HCT116 (cell line): ENCODE measurements around the gene ADCY10. TPM values are rescaled to one million over a fixed set of nuclear protein-coding genes. Genes with fewer than 3 reads are reported as not detected.

Experiments
- ATAC-seq: fragments of 200-7000 bp; cut with Tn5 transposase; 2 replicates; pipeline ENCODE4 v1.9.1; 2020; ENCODE audit warnings: mild to moderate bottlenecking, moderate library complexity
- BruUV-seq: library from RNA; stranded (reverse); fragments of 400-500 nt; replicated peaks from 2 replicates; lab custom pipeline; 2021; lab: Mats Ljungman, UMichigan
- CTCF ChIA-PET: fragments of 300-600 bp; sonication (Branson Sonifier 250); formaldehyde crosslinking; loops from one replicate; lab custom pipeline; 2021; ENCODE audit warnings: antibody characterized with exemption; lab: Charles Lee
- POLR2A ChIA-PET: fragments of 300-600, 350-600 bp; sonication (Branson Sonifier 250); formaldehyde crosslinking; loops from one replicate; lab custom pipeline; 2021; ENCODE audit warnings: antibody characterized with exemption; lab: Charles Lee
- RAD21 ChIA-PET, 2 experiments: fragments of 300-600 bp; sonication (Branson Sonifier 250); formaldehyde crosslinking; loops; one replicate each; lab custom pipeline; 2023; ENCODE audit warnings: low total read pairs in 2 of 2; ENCODE audit not compliant: uncharacterized antibody in 2 of 2, unreplicated experiment in 2 of 2, low non-redundant PET in 1 of 2; lab: Charles Lee
- DNase-seq: peaks from one replicate; pipeline ENCODE4 v3.0.0-alpha.2; 2010; ENCODE audit warnings: low read depth, low spot score
- H2AFZ ChIP-seq: fragments of 200-600 bp; shearing (Covaris generic), sonication (generic); 2 replicates; pipeline ENCODE4 v1.6.1; 2017; ENCODE audit warnings: low read depth, mixed run types, mixed read lengths, antibody characterized with exemption, low read length; ENCODE audit not compliant: poor library complexity, severe bottlenecking
- H3K27ac ChIP-seq: 2 replicates; pipeline ENCODE4 v1.5.1; 2012; ENCODE audit warnings: low read depth, low read length
- H3K27me3 ChIP-seq: fragments of 200-600 bp; sonication (generic); 2 replicates; pipeline ENCODE4 v1.6.1; 2016; ENCODE audit warnings: mixed run types, low read length, mixed read lengths; ENCODE audit not compliant: insufficient read depth
- H3K36me3 ChIP-seq, 2 experiments: fragments of 200-500 bp in 1 of 2; fragments of 200-600 bp in 1 of 2; sonication (Bioruptor generic) in 1 of 2; sonication (generic) in 1 of 2; 2 replicates each; pipeline versions ENCODE4 v1.5.1 to v1.6.1; 2014 to 2016; ENCODE audit warnings: low read length in 2 of 2, inconsistent platforms in 1 of 2, mixed read lengths in 1 of 2, mixed run types in 1 of 2; ENCODE audit not compliant: insufficient read depth in 2 of 2, control insufficient read depth in 1 of 2
- H3K4me1 ChIP-seq, 2 experiments: fragments of 200-600 bp in 1 of 2; sonication (generic) in 1 of 2; 2 replicates each; pipeline versions ENCODE4 v1.5.1 to v1.6.1; 2012 to 2017; ENCODE audit warnings: low read length in 2 of 2, inconsistent platforms in 1 of 2, mild to moderate bottlenecking in 1 of 2, mixed read lengths in 1 of 2, mixed run types in 1 of 2, moderate library complexity in 1 of 2; ENCODE audit not compliant: insufficient read depth in 2 of 2, control insufficient read depth in 1 of 2
- H3K4me2 ChIP-seq: fragments of 200-600 bp; sonication (generic); 2 replicates; pipeline ENCODE4 v1.6.1; 2017; ENCODE audit warnings: mixed run types, low read length, mixed read lengths
- H3K4me3 ChIP-seq, 2 experiments: fragments of 200-600 bp in 1 of 2; sonication (generic) in 1 of 2; replicated peaks in 1 of 2; 2 replicates each; pipeline ENCODE4 v1.5.1; 2011 to 2016; ENCODE audit warnings: low read length in 2 of 2, control low read depth in 1 of 2, low read depth in 1 of 2, mild to moderate bottlenecking in 1 of 2, mixed read lengths in 1 of 2, mixed run types in 1 of 2
- H3K79me2 ChIP-seq: fragments of 200-600 bp; sonication (generic); 2 replicates; pipeline ENCODE4 v1.6.1; 2017; ENCODE audit warnings: mild to moderate bottlenecking, mixed run types, low read length, moderate library complexity, mixed read lengths; ENCODE audit not compliant: insufficient read depth
- H3K9ac ChIP-seq: fragments of 200-600 bp; sonication (generic); 2 replicates; pipeline ENCODE4 v1.6.1; 2016; ENCODE audit warnings: low read length, mixed read lengths
- H3K9me2 ChIP-seq: fragments of 200-600 bp; sonication (generic), shearing (Covaris generic); 2 replicates; pipeline ENCODE4 v1.6.1; 2017; ENCODE audit warnings: mixed run types, mild to moderate bottlenecking, moderate library complexity; ENCODE audit not compliant: insufficient read depth
- H3K9me3 ChIP-seq, 2 experiments: fragments of 200-500 bp in 1 of 2; fragments of 200-600 bp in 1 of 2; sonication (Bioruptor generic) in 1 of 2; sonication (generic) in 1 of 2; 2 replicates each; pipeline ENCODE4 v1.6.1; 2014 to 2017; ENCODE audit warnings: low read length in 2 of 2, mixed read lengths in 2 of 2, inconsistent platforms in 1 of 2, low read depth in 1 of 2, mild to moderate bottlenecking in 1 of 2, mixed run types in 1 of 2, moderate library complexity in 1 of 2; ENCODE audit not compliant: control insufficient read depth in 1 of 2, insufficient read depth in 1 of 2
- H4K20me1 ChIP-seq: fragments of 200-600 bp; sonication (generic), shearing (Covaris generic); 2 replicates; pipeline ENCODE4 v1.6.1; 2017; ENCODE audit warnings: mixed run types, mild to moderate bottlenecking, moderate library complexity; ENCODE audit not compliant: insufficient read depth
- EGR1 ChIP-seq: IDR thresholded peaks from 2 replicates; pipeline ENCODE4 v1.6.1; 2012; ENCODE audit warnings: low read depth
- POLR2AphosphoS5 ChIP-seq: IDR thresholded peaks from 2 replicates; pipeline ENCODE4 v1.6.1; 2011; ENCODE audit warnings: mild to moderate bottlenecking, low read depth, low read length, moderate library complexity
- SIN3A ChIP-seq: IDR thresholded peaks from 2 replicates; pipeline ENCODE4 v1.6.1; 2012; ENCODE audit warnings: low read depth
- TCF7L2 ChIP-seq: IDR thresholded peaks from 2 replicates; pipeline ENCODE4 v1.7.0; 2011; ENCODE audit warnings: borderline replicate concordance, inconsistent platforms; ENCODE audit not compliant: insufficient read depth, insufficient read length; ENCODE audit errors: extremely low read depth
- ZNF274 ChIP-seq: fragments of 200-500 bp; sonication (Bioruptor generic); IDR thresholded peaks from 2 replicates; pipeline ENCODE4 v1.6.1; 2014; ENCODE audit warnings: mild to moderate bottlenecking, low read depth, low read length, inconsistent platforms
- intact Hi-C: fragments of 100-400 bp; cut with micrococcal nuclease; formaldehyde crosslinking; loops from 2 replicates; pipeline ENCODE4 v1.10.0; 2022
- total RNA-seq: library from RNA; stranded (reverse); gene quantifications from one replicate; pipeline ENCODE4 v1.2.1, GENCODE V29; 2021; ENCODE audit not compliant: unreplicated experiment

ADCY10 gene
- total RNA-seq, 1 experiment from 2014 or later = 0.30 TPM

- intact Hi-C loops = loop anchor here (2.0 kb wide), 1 partner anchor 222 kb away; no protein-coding TSS in a partner anchor
- Histone ChIP-seq H2AFZ (peak within 1 kb of the TSS; percentile 84), H3K4me2 (peak within 1 kb of the TSS; percentile 94), H3K4me3 (peak within 1 kb of the TSS; percentile 79 to 87), H3K36me3 (no peaks in the 10 kb centered on the region), H3K9me3 (no peaks in the 10 kb centered on the region), H4K20me1 (no peaks in the 10 kb centered on the region), H3K27me3 (no peaks in the 10 kb centered on the region), H3K27ac (peak within 1 kb of the TSS; percentile 76), H3K4me1 (peaks cover 10 to 24% of the 10 kb centered on the region in 2 experiments; a peak in 3 of 4 replicates), H3K79me2 (peaks cover 73% of the 10 kb centered on the region), H3K9me2 (no peaks in the 10 kb centered on the region), H3K9ac (peak within 1 kb of the TSS; percentile 86)
- peak; percentile 26 for ATAC-seq
- CTCF ChIA-PET = interaction anchor here (2.6 kb wide), 1 partner anchor 145 kb away, joined by 9 read pairs; no protein-coding TSS in a partner anchor
- peak; percentile 86 for TF ChIP-seq EGR1
- TF ChIP-seq SIN3A = 0 out of 2 replicates have a peak, but pooled peaks have one; percentile 19
- TF ChIP-seq POLR2AphosphoS5 = peak; percentile 44; the same call in 1 of the 2 replicates
- TF ChIP-seq TCF7L2 = no peak
- no peak for TF ChIP-seq ZNF274
- RAD21 ChIA-PET = no interaction called here
- peak; percentile 31 for DNase-seq
- BruUV-seq = no TSS peak
- POLR2A ChIA-PET = interaction anchor here (0.6 to 1.7 kb wide), 6 partner anchors 9 to 66 kb away, joined by 3 to 6 read pairs (median 4); no protein-coding TSS in a partner anchor
These were observed 23.2 kb upstream of the ADCY10 start, which contains the start of gene MPC2 for GRCh38 chr1:167936930-167937708. Gene MPC2 (minus strand): TSS chr1:167937072. CDS start chr1:167935841, 1,231 bp downstream.
